GM23248 (cell line): ENCODE measurements around the gene MRPL57. TPM values are rescaled to one million over a fixed set of nuclear protein-coding genes. Genes with fewer than 3 reads are reported as not detected.
A peak's percentile ranks its signal among the peaks of the same experiment; 100 is the strongest.

Experiments used
- DNase-seq: peaks from one replicate; pipeline ENCODE4 v3.0.0-alpha.2; 2015
- H2AFZ ChIP-seq: fragments of 200-600 bp; sonication (generic); 2 replicates; pipeline ENCODE4 v1.6.1; 2016; ENCODE audit warnings: antibody characterized with exemption
- H3F3A ChIP-seq: fragments of 200-600 bp; sonication (generic); 2 replicates; pipeline ENCODE4 v1.6.1; 2016; ENCODE audit warnings: mild to moderate bottlenecking, antibody characterized with exemption, mixed run types; ENCODE audit not compliant: insufficient read depth
- H3K27ac ChIP-seq: fragments of 200-600 bp; sonication (generic); 2 replicates; pipeline ENCODE4 v1.5.1; 2016; ENCODE audit warnings: mild to moderate bottlenecking
- H3K27me3 ChIP-seq: fragments of 200-600 bp; sonication (generic); replicated peaks from 2 replicates; pipeline ENCODE4 v1.6.1; 2016; ENCODE audit warnings: mild to moderate bottlenecking; ENCODE audit not compliant: insufficient read depth
- H3K36me3 ChIP-seq: fragments of 200-600 bp; sonication (generic); 2 replicates; pipeline ENCODE4 v1.6.1; 2016; ENCODE audit warnings: low read depth, mild to moderate bottlenecking
- H3K4me1 ChIP-seq: fragments of 200-600 bp; sonication (generic); 2 replicates; pipeline ENCODE4 v1.6.1; 2016; ENCODE audit warnings: mild to moderate bottlenecking; ENCODE audit not compliant: insufficient read depth
- H3K4me2 ChIP-seq: fragments of 200-600 bp; sonication (generic); one replicate; pipeline ENCODE4 v1.6.1; 2016; ENCODE audit warnings: mild to moderate bottlenecking; ENCODE audit not compliant: unreplicated experiment
- H3K4me3 ChIP-seq: fragments of 200-600 bp; sonication (generic); 2 replicates; pipeline ENCODE4 v1.5.1; 2016; ENCODE audit warnings: mild to moderate bottlenecking
- H3K79me2 ChIP-seq: fragments of 200-600 bp; sonication (generic); 2 replicates; pipeline ENCODE4 v1.6.1; 2016; ENCODE audit warnings: mild to moderate bottlenecking; ENCODE audit not compliant: insufficient read depth
- H3K9ac ChIP-seq: fragments of 200-600 bp; sonication (generic); 2 replicates; pipeline ENCODE4 v1.6.1; 2016; ENCODE audit warnings: mild to moderate bottlenecking
- H3K9me2 ChIP-seq: fragments of 200-600 bp; sonication (generic); 2 replicates; pipeline ENCODE4 v1.6.1; 2016; ENCODE audit warnings: mixed run types, mild to moderate bottlenecking, moderate library complexity; ENCODE audit not compliant: insufficient read depth
- H3K9me3 ChIP-seq: fragments of 200-600 bp; sonication (generic); one replicate; pipeline ENCODE4 v1.6.1; 2017; ENCODE audit warnings: low read depth
- H4K20me1 ChIP-seq: fragments of 200-600 bp; sonication (generic); 2 replicates; pipeline ENCODE4 v1.6.0; 2016; ENCODE audit not compliant: insufficient read depth
- EZH2 ChIP-seq: fragments of 200-600 bp; sonication (generic); IDR thresholded peaks from 2 replicates; pipeline ENCODE4 v1.6.1; 2018; ENCODE audit warnings: antibody characterized with exemption, mild to moderate bottlenecking; ENCODE audit not compliant: insufficient read depth, poor library complexity, severe bottlenecking
- EZH2phosphoT487 ChIP-seq: fragments of 200-600 bp; sonication (generic); IDR thresholded peaks from 2 replicates; pipeline ENCODE4 v1.6.1; 2018; ENCODE audit warnings: antibody characterized with exemption, moderate library complexity, mild to moderate bottlenecking, low read depth; ENCODE audit not compliant: insufficient read depth
- WGBS, 2 experiments: methylation state at CpG; one replicate each; pipeline ENCODE4 v1.1.6; 2015 to 2017; ENCODE audit warnings: low lambda C conversion rate in 2 of 2, low coverage in 1 of 2; ENCODE audit errors: missing lambda C conversion rate in 2 of 2; 5-methylcytosine and 5-hydroxymethylcytosine counted together
- in situ Hi-C: fragments of 300-500 bp; cut with MboI; formaldehyde crosslinking; loops from 2 replicates; pipeline ENCODE4 v1.15.0; 2020
- polyA plus RNA-seq: library from polyadenylated mRNA; unstranded; fragments of >200 nt; fragmentation: Nextera tagmentation; extraction: Ambion mirVana; gene quantifications from 2 replicates; pipeline ENCODE4 v1.2.1, GENCODE V29; 2016
- small RNA-seq: library from RNA; depleted of rRNA; stranded (forward); fragments of <200 nt; gene quantifications from one replicate; pipeline ENCODE3, GENCODE V24; 2014; ENCODE audit warnings: low read depth, low replicate concordance
- total RNA-seq: library from RNA; depleted of rRNA; stranded (reverse); fragments of >200 nt; shearing (Covaris generic); gene quantifications from 2 replicates; pipeline ENCODE4 v1.2.3, GENCODE V29; 2014; rRNA removed

The MRPL57 gene
- total and polyA plus RNA-seq, 2 experiments from 2014 or later, result 20.5 to 43.4 TPM

GRCh38 chr13:21225082-21225481, 48.6 kb downstream of the MRPL57 start:
- Histone ChIP-seq H3K9me2 (no peaks in the 10 kb centered on the region), H3K36me3 (no peaks in the 10 kb centered on the region), H3K27me3 (no peaks in the 10 kb centered on the region), H3K4me3 (no peak overlapping the region), H3K9me3 (no peaks in the 10 kb centered on the region), H3K4me1 (no peaks in the 10 kb centered on the region), H3K9ac (no peak overlapping the region), H4K20me1 (no peaks in the 10 kb centered on the region), H3F3A (no peaks in the 10 kb centered on the region), H2AFZ (no peak overlapping the region), H3K4me2 (no peak overlapping the region), H3K79me2 (no peaks in the 10 kb centered on the region), H3K27ac (no peak overlapping the region)
- TF ChIP-seq EZH2, result no peak
- no peak for TF ChIP-seq EZH2phosphoT487
- in situ Hi-C loops, result no loop called here
- no peak for DNase-seq
- WGBS, 2 experiments, result 37 to 45% methylated on average over 6 of the region's 6 CpGs

- H3K27me3 ChIP-seq, result no peaks in the 10 kb centered on the region
- no peaks in the 10 kb centered on the region for H3K9me3 ChIP-seq
Observed at GRCh38 chr13:21225841-21226581, 49.6 kb downstream of the MRPL57 start.

GRCh38 chr13:21227917-21228316, 51.5 kb downstream of the MRPL57 start:
- no peak overlapping the region for H3K27ac ChIP-seq
- H3K79me2 ChIP-seq, result no peaks in the 10 kb centered on the region
- H3K4me2 ChIP-seq, result no peak overlapping the region
- no peak for DNase-seq
- no peak overlapping the region for H3K4me3 ChIP-seq
- in situ Hi-C loops, result no loop called here
- no peaks in the 10 kb centered on the region for H3K27me3 ChIP-seq
- WGBS, 2 experiments, result 83 to 84% methylated on average over 7 of the region's 7 CpGs
- H4K20me1 ChIP-seq, result no peaks in the 10 kb centered on the region
- H3K9ac ChIP-seq, result no peak overlapping the region
- H3F3A ChIP-seq, result no peaks in the 10 kb centered on the region
- H2AFZ ChIP-seq, result no peak overlapping the region
- H3K36me3 ChIP-seq, result no peaks in the 10 kb centered on the region
- TF ChIP-seq EZH2phosphoT487, result no peak
- no peak for TF ChIP-seq EZH2
- H3K9me2 ChIP-seq, result no peaks in the 10 kb centered on the region
- H3K4me1 ChIP-seq, result no peaks in the 10 kb centered on the region
- no peaks in the 10 kb centered on the region for H3K9me3 ChIP-seq

More at GRCh38 chr13:21225841-21226581, 49.6 kb downstream of the MRPL57 start:
- Histone ChIP-seq H3K79me2 (no peaks in the 10 kb centered on the region), H3K4me3 (no peak overlapping the region), H3K9ac (no peak overlapping the region), H3K9me2 (no peaks in the 10 kb centered on the region), H3F3A (no peaks in the 10 kb centered on the region), H3K4me2 (no peak overlapping the region), H4K20me1 (no peaks in the 10 kb centered on the region), H3K4me1 (no peaks in the 10 kb centered on the region), H2AFZ (no peak overlapping the region), H3K27ac (no peak overlapping the region), H3K36me3 (no peaks in the 10 kb centered on the region)
- no peak for DNase-seq
- in situ Hi-C loops, result no loop called here
- WGBS, 2 experiments, result 71 to 73% methylated on average over 17 of the region's 17 CpGs
- TF ChIP-seq EZH2, result no peak
- no peak for TF ChIP-seq EZH2phosphoT487

Small RNA genes within 50 kb of the gene (small RNA-seq; reads per million reads assigned to genes)
- gene AL158032.1 (not detected), gene RF00086 (1.8 reads per million, percentile 63 among the genes with 10 or more reads in this experiment)

Other genes with a start within 250 kb of the MRPL57 start
- gene LATS2, start 115.1 kb upstream of the MRPL57 start, total RNA-seq, result 23.0 and 28.5 TPM in 2 replicates
- 10.6 and 11.8 TPM in 2 replicates for gene LATS2, start 115.1 kb upstream of the MRPL57 start, polyA plus RNA-seq
- 51.7 and 56.0 TPM in 2 replicates for gene SAP18, start 36.5 kb upstream of the MRPL57 start, total RNA-seq
- 487 TPM in 2 replicates for gene SAP18, start 36.5 kb upstream of the MRPL57 start, polyA plus RNA-seq
- 7.8 and 8.6 TPM in 2 replicates for gene SKA3, start 106 bp upstream of the MRPL57 start, total RNA-seq
- 11.2 and 14.3 TPM in 2 replicates for gene SKA3, start 106 bp upstream of the MRPL57 start, polyA plus RNA-seq